NCI-H69 (cell line): ENCODE data around the gene DNAI2.

Source experiments
- DNase-seq: peaks from one replicate; lab custom pipeline; 2025; lab: John Stamatoyannopoulos, UW

DNAI2 gene

DNA sequence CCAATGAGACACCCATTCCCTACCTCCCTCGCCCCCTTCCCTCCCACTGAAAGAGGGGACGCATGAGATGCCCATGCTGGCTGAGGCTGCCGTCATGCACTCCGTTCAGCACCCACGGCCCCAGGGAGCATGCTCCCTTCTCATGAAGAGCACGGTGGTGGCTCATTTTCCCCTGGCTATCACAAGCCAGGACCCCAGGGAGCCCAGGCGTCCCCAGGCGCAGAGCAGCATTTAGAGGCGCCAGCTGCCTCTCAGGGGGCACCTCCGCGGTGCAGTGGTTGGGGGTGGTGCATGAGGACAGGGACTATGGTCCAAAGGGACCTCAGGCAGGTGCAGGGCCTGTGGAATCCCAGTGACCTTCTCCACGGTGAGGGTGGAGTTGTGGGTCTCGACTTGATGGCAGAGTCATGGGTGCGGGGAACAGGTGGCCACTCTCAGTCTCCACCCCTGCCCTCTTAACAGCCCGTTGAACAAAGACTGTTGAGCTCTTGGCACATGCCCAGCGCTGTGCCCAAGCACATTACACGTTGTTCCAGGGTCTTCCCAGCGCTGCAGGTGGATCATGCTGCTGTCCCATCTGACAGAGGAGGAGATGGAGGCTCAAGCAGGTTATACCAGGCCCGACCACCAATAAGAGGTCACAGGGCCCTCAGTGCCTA is 65.6 kb downstream of the DNAI2 start:
- DNase-seq = peak; percentile 87

DNA sequence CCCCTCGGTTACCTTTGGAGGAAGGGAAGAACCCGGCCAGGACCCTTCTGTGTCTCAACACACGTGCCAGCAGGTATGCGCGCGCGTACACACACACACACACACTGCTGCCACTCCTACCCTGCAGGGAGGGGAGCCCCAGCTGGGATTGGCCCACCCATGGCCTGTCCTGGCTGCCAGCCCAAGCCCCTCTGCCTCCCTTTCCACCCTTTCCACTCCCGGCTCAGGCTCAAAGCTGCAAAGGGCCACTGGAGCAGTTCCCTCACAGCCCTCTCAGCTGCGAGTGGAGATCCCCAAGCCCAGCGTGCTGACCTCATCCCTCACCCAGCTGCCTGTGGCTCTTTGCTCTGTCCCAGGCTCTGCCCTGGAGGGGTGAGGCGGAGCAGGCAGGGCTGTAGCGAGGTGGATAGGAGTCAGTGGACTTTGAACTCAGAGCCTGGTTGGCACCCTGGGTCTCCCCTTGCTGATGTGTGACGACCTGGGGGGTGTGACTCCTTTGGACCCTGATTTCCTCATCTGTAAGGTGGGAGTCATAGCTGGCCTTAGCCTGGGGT is 66.5 kb downstream of the DNAI2 start:
- DNase-seq = peak; percentile 74

DNA sequence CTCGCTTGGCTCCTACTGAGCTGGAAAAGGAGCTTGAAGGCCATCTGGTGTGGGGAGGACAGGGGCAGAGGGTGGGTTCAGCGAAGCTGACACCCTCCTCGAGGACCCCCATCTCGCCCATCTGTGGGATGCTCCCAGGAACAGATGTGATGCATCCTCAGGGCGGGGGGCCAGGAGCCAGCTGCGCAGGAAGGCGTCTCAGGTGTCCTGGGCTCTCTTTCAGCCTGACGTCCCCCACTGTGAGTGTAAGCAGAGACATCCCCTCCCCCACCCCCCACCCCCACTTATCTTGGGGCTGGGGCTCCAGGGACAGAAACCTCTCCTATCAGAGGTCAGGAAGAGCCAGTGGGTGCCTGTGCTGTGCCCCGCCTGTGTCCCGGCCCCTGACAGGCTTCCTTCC is 68.2 kb downstream of the DNAI2 start:
- DNase-seq = peak; percentile 93

DNA sequence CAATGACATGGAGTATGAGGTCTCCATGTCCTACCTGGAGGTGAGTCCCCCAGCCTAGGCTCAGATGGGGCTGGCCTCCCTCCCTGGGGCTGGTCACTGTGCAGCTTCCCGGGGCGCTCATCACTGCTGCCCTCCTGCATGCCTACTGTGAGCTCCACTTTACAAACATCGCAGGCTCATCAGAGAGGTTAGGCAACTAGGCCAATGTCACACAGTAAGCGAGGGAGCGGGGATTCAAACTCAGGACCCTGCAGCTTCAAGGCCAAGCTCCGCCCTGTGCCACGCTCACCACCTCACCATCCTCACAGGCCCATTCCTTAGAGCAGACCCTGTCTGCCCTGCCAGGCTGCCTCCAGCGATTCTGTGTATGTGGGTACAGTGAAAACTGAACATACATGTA is 69.1 kb downstream of the DNAI2 start:
- no peak for DNase-seq

DNA sequence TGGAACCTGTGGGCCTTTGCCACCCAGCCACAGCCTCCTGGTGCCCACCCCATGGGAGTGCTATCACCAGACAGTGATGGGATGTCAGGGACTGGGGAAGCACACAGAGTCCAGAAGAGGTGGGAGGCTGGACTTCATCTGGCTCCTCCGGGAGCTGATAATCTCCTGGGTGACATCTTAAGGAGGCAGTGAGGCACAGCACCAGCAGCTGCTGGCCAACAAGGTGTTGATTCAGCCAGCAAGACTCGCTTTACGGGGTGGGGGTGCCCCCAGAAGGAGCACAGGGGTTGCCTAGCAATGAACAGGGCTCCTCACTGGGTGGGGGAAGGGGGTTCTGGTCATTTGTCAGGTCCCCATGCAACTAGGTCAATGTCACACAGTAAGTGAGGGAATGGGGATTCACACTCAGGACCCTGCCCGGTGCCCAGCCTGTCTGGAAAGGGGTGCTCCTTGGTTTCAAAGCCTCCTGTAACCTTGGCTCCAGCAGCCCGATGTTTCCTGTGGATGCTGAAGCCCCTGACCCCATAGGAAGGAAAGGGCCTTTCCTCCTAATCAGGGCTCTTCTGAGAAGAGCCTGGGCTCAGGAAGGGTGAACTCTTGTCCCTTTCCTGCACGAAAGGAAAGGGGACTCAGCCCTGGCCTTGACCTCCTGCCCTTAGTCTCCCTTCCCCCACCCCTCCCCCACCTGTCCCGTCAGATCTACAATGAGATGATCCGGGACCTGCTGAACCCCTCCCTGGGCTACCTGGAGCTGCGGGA is 69.7 kb downstream of the DNAI2 start:
- peak; percentile 31 for DNase-seq

DNA sequence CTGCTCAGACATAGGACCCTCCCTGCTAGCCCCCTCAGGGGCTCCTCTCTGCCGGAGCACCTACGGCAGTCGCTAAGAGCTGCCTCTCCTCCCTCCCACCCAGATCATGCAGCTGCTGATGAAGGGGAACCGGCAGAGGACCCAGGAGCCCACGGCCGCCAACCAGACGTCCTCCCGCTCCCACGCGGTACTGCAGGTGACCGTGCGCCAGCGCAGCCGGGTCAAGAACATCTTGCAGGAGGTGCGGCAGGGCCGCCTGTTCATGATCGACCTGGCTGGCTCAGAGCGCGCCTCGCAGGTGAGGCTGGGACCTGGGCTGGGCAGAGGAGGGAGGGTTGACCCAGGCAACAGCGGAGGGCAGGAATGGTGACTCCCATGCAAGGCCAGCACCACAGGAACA is 70.6 kb downstream of the DNAI2 start:
- no peak for DNase-seq

DNA sequence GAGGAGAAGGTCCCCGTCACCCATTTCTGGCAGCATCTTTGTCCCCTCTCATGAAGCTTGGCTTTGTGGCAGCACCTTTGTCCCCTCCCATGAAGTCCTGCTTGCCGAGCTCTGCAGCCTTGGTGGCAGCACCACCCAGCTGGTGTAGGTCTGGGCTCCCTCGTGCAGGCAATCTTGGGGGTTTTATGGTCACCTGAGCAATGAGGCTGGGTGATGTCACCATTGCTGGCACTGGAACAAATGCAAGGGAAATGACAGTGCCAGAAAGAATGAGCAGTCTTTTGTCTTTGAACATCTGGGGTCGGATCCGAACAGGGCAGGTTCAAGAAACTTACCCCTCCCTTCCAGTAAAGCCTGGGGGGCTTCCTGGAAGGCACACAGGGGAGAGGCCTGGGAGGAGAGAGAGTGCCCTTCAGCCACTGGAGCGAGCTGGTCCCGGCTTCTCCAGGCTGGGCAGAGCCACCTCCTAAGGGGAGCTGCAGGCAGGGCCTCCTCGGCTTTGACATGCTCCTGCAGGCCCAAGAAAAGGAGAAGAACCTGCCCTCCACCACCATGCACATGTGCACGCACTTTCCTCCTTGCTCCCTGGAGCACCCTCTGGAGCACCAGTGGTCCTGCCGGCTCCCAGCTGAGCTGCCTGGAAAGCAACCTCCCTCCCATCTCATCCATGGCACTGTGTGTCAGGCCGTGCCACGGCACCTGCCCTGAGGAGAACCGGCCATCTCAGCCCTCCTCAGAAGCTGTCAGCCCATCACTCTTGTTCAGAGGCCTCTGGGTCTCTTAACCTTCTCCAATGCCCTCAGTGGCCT is 71.6 kb downstream of the DNAI2 start:
- DNase-seq = peak; percentile 70

DNA sequence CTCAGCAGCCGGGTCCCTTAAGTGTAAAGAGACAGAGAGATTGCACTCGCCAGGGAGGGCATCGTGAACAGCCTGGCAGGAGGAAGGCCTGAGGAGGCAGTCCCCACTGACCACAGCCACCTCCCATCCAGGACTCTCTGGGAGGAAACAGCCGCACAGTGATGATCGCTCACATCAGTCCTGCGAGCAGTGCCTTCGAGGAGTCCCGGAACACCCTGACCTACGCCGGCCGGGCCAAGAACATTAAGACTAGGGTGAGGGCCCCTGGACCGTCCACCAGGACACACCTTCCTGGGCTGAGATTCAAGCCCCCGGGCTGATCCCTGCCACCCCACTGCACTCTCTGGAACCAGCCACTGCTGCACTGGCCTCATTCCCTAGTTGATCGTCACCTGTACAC is 73.6 kb downstream of the DNAI2 start:
- no peak for DNase-seq

DNA sequence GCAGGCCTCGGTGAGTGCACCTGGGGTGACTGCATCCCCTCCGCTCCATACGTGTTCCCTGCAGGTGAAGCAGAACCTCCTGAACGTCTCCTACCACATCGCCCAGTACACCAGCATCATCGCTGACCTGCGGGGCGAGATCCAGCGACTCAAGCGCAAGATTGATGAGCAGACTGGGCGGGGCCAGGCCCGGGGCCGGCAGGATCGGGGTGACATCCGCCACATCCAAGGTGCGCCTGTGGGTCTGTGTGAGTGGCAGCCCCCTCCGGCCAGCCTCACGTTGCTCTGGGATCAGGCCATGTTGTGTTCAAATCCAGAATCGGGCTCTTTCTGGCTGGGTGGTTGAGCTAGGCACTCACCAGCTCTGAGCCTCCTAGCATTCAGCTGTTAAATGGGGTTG is 75.1 kb downstream of the DNAI2 start:
- no peak for DNase-seq

DNA sequence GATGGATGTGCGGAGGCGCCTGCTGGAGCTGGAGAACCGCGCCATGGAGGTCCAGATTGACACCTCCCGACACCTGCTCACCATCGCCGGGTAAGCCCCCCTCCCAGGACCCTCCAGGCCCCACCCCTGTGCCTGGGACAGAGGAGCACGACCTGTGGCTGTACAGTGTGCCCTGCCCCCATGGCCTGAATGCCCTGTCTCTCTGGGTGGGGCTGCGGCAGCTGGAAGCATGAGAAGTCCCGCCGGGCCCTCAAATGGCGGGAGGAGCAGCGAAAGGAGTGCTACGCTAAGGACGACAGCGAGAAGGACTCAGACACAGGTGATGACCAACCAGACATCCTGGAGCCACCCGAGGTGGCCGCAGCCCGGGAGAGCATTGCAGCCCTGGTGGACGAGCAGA is 76.5 kb downstream of the DNAI2 start:
- no peak for DNase-seq

DNA sequence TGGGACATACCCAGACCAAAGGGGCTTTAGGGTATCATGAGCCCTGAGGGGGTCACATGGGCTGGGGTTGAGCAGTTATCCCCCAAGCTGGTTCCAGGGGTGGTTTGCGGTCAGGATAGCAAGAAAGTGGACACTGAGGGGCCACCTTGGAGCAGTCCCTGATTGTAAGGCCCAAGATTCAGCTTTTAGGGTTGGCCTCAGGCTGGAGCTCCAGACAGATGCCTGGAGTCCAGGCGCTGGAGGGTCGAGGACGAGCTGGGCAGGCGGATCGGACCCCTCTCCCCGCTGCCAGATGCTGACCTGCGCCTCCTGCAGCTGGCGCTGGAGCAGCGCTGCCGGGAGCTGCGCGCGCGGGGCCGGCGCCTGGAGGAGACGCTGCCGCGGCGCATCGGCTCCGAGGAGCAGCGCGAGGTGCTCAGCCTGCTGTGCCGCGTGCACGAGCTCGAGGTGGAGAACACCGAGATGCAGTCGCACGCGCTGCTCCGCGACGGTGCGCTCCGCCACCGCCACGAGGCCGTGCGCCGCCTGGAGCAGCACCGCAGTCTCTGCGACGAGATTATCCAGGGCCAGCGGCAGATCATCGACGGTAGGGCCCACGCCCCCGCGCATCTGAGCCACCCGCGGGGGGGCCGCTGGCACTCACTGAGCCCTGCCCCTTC is 77.6 kb downstream of the DNAI2 start:
- no peak for DNase-seq

DNA sequence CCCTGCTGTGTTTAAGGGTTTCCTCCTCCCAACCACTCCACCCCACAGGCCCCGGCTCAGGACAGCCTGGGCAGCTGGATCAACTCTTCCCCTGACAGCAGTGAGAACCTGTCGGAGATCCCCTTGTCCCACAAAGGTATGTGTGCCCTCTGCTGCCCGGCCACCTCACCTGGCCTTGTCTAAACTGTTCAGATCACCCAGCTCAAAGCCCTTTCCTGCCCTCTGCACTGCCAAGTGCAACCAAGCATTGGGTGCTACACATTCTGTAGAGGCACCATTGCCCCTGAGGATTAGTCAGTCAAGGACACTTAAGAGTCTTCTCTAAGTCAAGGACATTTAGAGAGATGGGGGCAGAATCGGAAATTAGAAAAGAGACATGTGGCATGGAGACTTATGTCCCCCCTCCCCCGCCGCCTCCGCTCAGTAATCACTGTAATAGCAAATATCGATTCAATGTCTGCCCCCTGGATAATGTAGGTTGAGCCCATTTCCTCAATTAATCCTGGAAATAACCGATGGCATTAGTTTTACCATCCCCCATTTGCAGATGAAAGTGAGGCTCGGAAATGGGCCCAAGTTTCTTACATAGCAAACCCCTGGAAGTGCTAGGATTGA is 79.5 kb downstream of the DNAI2 start:
- no peak for DNase-seq

DNA sequence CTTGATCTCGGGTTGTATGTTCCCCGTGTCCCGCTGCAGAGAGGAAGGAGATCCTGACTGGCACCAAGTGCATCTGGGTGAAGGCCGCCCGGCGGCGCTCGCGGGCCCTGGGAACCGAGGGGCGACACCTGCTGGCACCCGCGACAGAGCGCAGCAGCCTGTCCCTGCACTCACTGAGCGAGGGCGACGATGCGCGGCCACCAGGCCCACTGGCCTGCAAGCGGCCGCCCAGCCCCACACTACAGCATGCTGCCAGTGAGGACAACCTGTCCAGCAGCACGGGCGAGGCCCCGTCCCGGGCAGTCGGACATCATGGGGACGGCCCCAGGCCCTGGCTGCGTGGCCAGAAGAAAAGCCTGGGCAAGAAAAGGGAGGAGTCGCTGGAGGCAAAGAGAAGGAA is 80.1 kb downstream of the DNAI2 start:
- no peak for DNase-seq

DNA sequence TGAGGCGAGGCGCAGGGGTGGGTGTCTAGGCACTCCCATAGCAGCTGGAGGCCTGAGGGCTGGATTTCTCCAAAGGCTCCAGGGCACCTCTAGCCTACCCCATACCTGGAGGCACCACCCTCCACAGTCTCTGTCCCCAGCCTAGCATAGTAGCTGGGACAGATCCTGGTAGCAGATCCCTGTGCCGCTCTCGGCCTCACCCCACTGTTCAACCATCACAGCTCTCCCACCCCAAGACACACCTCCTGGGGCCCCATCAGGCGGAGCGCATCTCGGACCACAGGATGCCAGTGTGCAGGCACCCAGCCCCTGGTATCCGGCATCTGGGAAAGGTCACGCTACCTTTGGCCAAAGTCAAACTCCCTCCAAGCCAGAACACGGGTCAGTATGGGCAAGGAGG is 80.5 kb downstream of the DNAI2 start:
- no peak for DNase-seq

DNA sequence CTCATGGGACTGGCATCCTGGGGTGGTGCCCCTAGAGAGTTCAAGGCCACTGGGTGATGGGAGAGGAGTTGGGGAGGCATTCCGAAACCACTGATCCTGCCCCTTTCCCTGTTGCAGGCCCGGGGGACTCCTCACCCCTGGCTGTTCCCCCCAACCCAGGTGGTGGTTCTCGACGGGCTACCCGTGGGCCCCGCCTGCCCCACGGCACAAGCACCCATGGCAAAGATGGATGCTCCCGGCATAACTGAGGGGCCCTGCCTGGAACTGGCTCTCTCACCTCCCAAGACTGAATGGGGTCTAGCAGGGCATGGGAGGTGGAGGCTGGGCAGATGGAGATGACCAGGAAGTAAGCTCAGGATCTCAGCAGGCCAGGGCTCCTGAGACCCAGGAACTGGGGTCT is 81.0 kb downstream of the DNAI2 start:
- no peak for DNase-seq

DNA sequence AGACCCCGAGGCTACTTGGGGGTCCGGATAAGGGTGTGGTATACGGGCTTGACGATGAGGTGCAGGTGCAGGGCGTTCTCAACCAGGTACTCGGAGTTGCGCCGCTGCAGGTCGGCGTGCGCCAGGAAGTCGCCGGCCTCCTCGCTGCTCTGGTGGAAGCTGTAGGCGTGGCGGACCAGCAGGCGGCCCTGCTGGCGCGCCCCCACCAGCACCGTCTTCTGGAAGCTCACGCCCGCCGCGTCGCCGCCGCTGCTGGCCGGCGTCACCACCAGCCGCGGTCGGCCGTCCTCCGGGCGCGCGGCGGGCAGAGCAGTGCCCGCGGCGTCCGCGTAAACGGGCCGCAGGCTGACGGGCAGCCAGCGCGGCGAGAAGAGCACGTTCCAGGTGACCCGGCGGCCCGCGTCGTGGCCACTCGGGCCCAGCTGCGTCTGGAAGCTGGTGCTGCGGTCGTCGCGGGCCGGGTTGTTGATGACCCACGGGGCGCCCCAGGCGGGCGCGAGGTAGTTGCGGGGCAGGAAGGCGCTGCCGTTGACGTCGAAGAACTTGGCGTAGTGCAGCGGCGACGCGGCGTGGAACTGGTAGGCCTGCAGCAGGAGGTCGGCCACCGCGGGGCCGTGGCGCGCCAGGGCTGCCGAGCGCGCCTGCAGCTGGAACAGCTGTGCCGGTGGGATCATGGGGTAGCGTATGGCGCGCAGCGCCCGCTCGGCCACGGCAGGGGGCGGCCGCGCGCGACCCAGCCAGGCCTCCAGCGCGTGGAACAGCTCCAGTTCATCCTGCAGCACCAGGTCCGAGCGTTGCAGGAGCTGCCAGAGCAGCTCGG is 82.8 kb downstream of the DNAI2 start:
- peak; percentile 26 for DNase-seq

DNA sequence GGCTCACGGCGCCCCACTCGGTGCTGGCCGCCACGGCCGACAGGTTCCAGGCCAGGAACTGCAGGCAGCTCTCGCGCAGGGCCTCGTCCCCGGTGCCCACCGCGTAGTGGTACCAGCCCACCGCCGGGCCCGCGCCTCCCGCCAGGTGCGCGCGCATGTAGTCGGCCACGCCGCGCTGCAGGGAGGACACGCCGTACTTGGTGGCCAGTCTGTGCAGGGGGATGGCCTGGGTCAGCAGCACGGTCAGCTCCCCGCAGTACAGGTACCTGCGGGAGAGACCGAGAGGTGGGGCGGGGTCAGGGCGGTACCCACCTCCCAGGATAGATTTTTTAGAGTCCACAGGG is 83.4 kb downstream of the DNAI2 start:
- no peak for DNase-seq

DNA sequence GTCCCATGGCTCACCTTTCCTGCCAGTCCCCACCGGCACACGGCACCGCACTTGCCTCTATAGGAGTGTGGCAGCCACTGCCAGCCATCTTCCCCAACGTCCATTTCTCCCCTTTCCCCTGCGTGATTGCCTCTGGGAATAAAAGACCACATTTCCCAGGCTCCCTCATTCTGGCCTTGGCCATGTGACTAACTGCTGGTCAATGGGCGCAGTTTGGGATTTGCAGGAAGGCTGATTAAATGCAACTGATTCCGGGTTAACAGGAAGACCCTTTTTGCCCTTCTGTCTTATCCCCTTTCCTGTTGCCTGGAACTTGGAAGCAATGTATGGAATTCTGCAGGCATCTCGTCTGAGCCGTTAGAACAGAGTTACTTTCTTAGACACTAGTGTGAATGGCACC is 84.7 kb downstream of the DNAI2 start:
- DNase-seq = no peak

DNA sequence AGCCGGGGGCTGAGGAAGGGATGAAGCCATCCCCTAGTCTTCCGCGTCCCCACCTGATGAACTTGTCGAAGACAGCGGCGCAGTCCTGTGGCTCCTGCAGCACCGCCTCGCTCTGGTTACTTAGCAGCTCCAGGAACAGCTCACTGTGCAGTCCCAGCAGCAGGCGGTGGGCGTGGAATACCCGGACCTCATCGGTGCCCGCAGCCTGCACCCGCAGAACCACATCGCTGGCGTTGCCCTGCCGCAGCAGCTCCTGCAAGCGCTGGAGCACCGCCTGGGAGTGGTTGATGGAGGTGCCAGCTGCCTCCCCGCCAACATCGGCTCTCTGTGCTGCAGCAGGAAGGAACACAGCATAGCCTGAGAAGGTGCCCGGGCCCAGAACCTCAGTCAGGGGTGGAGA is 85.9 kb downstream of the DNAI2 start:
- no peak for DNase-seq

DNA sequence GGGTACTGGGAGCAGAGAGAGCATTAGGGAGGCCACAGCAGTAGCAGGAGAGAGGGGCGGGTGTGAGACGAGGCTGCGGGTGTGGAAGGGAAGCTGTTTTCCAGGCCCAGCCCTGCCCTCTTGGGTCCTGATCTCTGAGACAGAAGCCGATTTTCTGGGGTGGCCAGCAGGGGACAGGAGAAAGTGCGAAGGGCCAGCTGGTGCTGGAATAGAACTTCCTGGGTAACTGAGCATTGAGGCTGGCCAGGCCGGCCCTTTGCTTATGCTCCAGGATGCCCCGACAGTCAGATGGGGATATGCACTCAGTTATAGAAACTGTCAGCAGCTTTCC is 86.8 kb downstream of the DNAI2 start:
- DNase-seq = no peak
